GM23248 (cell line): Measurements from ENCODE around the gene MB21D2.

ENCODE experiments used
- EZH2 ChIP-seq: fragments of 200-600 bp; sonication (generic); IDR thresholded peaks from 2 replicates; pipeline ENCODE4 v1.6.1; 2018; ENCODE audit warnings: antibody characterized with exemption, mild to moderate bottlenecking; ENCODE audit not compliant: insufficient read depth, poor library complexity, severe bottlenecking
- EZH2phosphoT487 ChIP-seq: fragments of 200-600 bp; sonication (generic); IDR thresholded peaks from 2 replicates; pipeline ENCODE4 v1.6.1; 2018; ENCODE audit warnings: antibody characterized with exemption, moderate library complexity, mild to moderate bottlenecking, low read depth; ENCODE audit not compliant: insufficient read depth

DNA sequence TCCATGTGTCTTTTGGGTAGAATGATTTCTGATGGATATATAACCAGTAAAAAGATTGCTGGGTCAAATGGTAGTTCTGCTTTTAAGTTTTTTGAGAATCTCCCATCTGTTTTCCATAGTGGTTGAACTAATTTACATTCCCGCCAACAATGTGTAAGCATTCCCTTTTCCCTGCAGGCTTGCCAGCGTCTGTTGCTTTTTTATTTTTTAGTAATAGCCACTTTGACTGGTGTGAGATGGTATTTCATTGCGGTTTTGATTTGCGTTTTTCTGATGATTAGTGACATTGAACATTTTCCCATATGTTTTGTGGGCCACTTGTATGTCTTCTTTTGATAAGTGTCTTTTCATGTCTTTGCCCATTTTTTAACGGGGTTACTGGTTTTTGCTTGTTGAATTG, 36.3 kb upstream of the MB21D2 start:
- TF ChIP-seq EZH2phosphoT487: no peak
- TF ChIP-seq EZH2: no peak
